ENCODE results near the gene PPFIBP2. TPM values are rescaled to one million over a fixed set of nuclear protein-coding genes. Genes with fewer than 3 reads are reported as not detected.

The PPFIBP2 gene
- total RNA-seq, 2 experiments from 2014 or later = 102 to 182 TPM

- Histone ChIP-seq H3K4me2 (ENCODE audit: low read length) (no peak overlapping the region), H3K36me3 (ENCODE audit: insufficient read depth, low read length) (peaks cover 84% of the 10 kb centered on the region), H3K9me3 (ENCODE audit: low read length) (no peaks in the 10 kb centered on the region), H4K20me1 (ENCODE audit: insufficient read depth, low read length) (no peaks in the 10 kb centered on the region; the same call in 1 of the 2 replicates), H2AFZ (ENCODE audit: low read length) (no peak overlapping the region), H3K27ac (ENCODE audit: low read depth, low read length, poor library complexity, severe bottlenecking) (no peak overlapping the region), H3K4me3 (ENCODE audit: low read depth, low read length, poor library complexity, severe bottlenecking) (no peak overlapping the region), H3K4me1 (ENCODE audit: insufficient read depth, low read length, poor library complexity, severe bottlenecking) (no peaks in the 10 kb centered on the region), H3K9me2 (ENCODE audit: insufficient read depth, low read length) (no peaks in the 10 kb centered on the region), H3K79me2 (ENCODE audit: insufficient read depth, low read depth, low read length) (no peaks in the 10 kb centered on the region)
- CTCF ChIA-PET (ENCODE audit: unreplicated experiment) = no interaction called here
- POLR2A ChIA-PET = no interaction called here
- no peak for DNase-seq (ENCODE audit: low spot score)
- intact Hi-C loops (cut with micrococcal nuclease; ENCODE audit: unreplicated experiment) = no loop called here
- BruUV-seq (replicated peaks) = no TSS peak
- TF ChIP-seq CTCF (conservative IDR thresholded peaks at IDR 0.05; ENCODE audit: low read length) (no peak), EZH2phosphoT487 (IDR thresholded peaks at IDR 0.05; ENCODE audit: borderline replicate concordance, low read depth, low read length) (no peak)
Observed at GRCh38 chr11:7610393-7610792, 96.6 kb downstream of the PPFIBP2 start.

- peaks cover 84% of the 10 kb centered on the region for H3K36me3 ChIP-seq (ENCODE audit: insufficient read depth, low read length)
- no peak overlapping the region for H2AFZ ChIP-seq (ENCODE audit: low read length)
- BruUV-seq (replicated peaks) = no TSS peak
- TF ChIP-seq EZH2phosphoT487 (IDR thresholded peaks at IDR 0.05; ENCODE audit: borderline replicate concordance, low read depth, low read length) = no peak
- TF ChIP-seq CTCF (conservative IDR thresholded peaks at IDR 0.05; ENCODE audit: low read length) = no peak
- DNase-seq (ENCODE audit: low spot score) = no peak
- no peaks in the 10 kb centered on the region for H3K79me2 ChIP-seq (ENCODE audit: insufficient read depth, low read depth, low read length)
- no peak overlapping the region for H3K4me2 ChIP-seq (ENCODE audit: low read length)
- intact Hi-C loops (cut with micrococcal nuclease; ENCODE audit: unreplicated experiment) = no loop called here
- H3K4me1 ChIP-seq (ENCODE audit: insufficient read depth, low read length, poor library complexity, severe bottlenecking) = no peaks in the 10 kb centered on the region
- no peaks in the 10 kb centered on the region for H3K9me2 ChIP-seq (ENCODE audit: insufficient read depth, low read length)
- H3K27ac ChIP-seq (ENCODE audit: low read depth, low read length, poor library complexity, severe bottlenecking) = no peak overlapping the region
- no peaks in the 10 kb centered on the region; the same call in 1 of the 2 replicates for H4K20me1 ChIP-seq (ENCODE audit: insufficient read depth, low read length)
- no peak overlapping the region for H3K4me3 ChIP-seq (ENCODE audit: low read depth, low read length, poor library complexity, severe bottlenecking)
- ChIA-PET POLR2A (no interaction called here), CTCF (ENCODE audit: unreplicated experiment) (no interaction called here)
- H3K9me3 ChIP-seq (ENCODE audit: low read length) = no peaks in the 10 kb centered on the region
Observed at GRCh38 chr11:7611411-7611810, 97.6 kb downstream of the PPFIBP2 start.

GRCh38 chr11:7612056-7612660 lies 98.4 kb downstream of the PPFIBP2 start:
- POLR2A ChIA-PET = interaction anchor here (0.6 kb wide), 1 partner anchor 141 kb away, joined by 4 read pairs; no protein-coding TSS in a partner anchor
- H3K9me2 ChIP-seq (ENCODE audit: insufficient read depth, low read length) = no peaks in the 10 kb centered on the region
- TF ChIP-seq EZH2phosphoT487 (IDR thresholded peaks at IDR 0.05; ENCODE audit: borderline replicate concordance, low read depth, low read length) (no peak), CTCF (conservative IDR thresholded peaks at IDR 0.05; ENCODE audit: low read length) (no peak)
- intact Hi-C loops (cut with micrococcal nuclease; ENCODE audit: unreplicated experiment) = no loop called here
- no peaks in the 10 kb centered on the region for H3K9me3 ChIP-seq (ENCODE audit: low read length)
- no peak overlapping the region for H3K4me2 ChIP-seq (ENCODE audit: low read length)
- peaks cover 90% of the 10 kb centered on the region for H3K36me3 ChIP-seq (ENCODE audit: insufficient read depth, low read length)
- no peaks in the 10 kb centered on the region for H3K79me2 ChIP-seq (ENCODE audit: insufficient read depth, low read depth, low read length)
- CTCF ChIA-PET (ENCODE audit: unreplicated experiment) = no interaction called here
- no peak for DNase-seq (ENCODE audit: low spot score)
- no peaks in the 10 kb centered on the region; the same call in 1 of the 2 replicates for H4K20me1 ChIP-seq (ENCODE audit: insufficient read depth, low read length)
- H3K4me3 ChIP-seq (ENCODE audit: low read depth, low read length, poor library complexity, severe bottlenecking) = no peak overlapping the region
- no peak overlapping the region for H3K27ac ChIP-seq (ENCODE audit: low read depth, low read length, poor library complexity, severe bottlenecking)
- no peak overlapping the region for H2AFZ ChIP-seq (ENCODE audit: low read length)
- no TSS peak for BruUV-seq (replicated peaks)
- no peaks in the 10 kb centered on the region for H3K4me1 ChIP-seq (ENCODE audit: insufficient read depth, low read length, poor library complexity, severe bottlenecking)
